Tibial nerve (tissue), 4 donors: ENCODE measurements around the gene DMBX1.

ENCODE experiments used
- CTCF ChIP-seq, 5 experiments: fragments of 200-600 bp in 3 of 5; fragments of 450-650 bp in 2 of 5; sonication (generic) in 3 of 5; IDR thresholded peaks; one replicate each; pipeline ENCODE4 v1.5.1; 2016 to 2019; ENCODE audit warnings: antibody characterized with exemption in 5 of 5, mild to moderate bottlenecking in 3 of 5, moderate library complexity in 2 of 5
- EP300 ChIP-seq, 2 donors: sonication (generic); formaldehyde crosslinking; IDR thresholded peaks; one replicate each; pipeline ENCODE4 v1.6.1; 2017; ENCODE audit warnings: antibody characterized with exemption in 2 of 2, mild to moderate bottlenecking in 1 of 2
- POLR2A ChIP-seq, 2 donors: fragments of 450-650 bp; IDR thresholded peaks; one replicate each; pipeline ENCODE4 v1.6.1; 2017; ENCODE audit warnings: antibody characterized with exemption in 2 of 2, mild to moderate bottlenecking in 2 of 2, moderate library complexity in 2 of 2

GRCh38 chr1:46451948-46452930, 37.4 kb upstream of the DMBX1 start:
- TF ChIP-seq CTCF (IDR thresholded peaks at IDR 0.05) (no peak), POLR2A (IDR thresholded peaks at IDR 0.05) (no peak), EP300 (IDR thresholded peaks at IDR 0.05) (no peak)
